Lower leg skin (tissue), 3 donors: ENCODE data around the gene BTBD16.

Experiments used
- POLR2A ChIP-seq, 2 donors: fragments of 450-650 bp; IDR thresholded peaks; one replicate each; pipeline ENCODE4 v1.6.1; 2016 to 2017; ENCODE audit warnings: antibody characterized with exemption in 2 of 2, mild to moderate bottlenecking in 1 of 2, moderate library complexity in 1 of 2
- TF ChIP-seq, protein P1 (sequence below), 3 donors: fragments of 450-650 bp; IDR thresholded peaks; one replicate each; pipeline ENCODE4 v1.5.1; 2016; ENCODE audit warnings: antibody characterized with exemption in 3 of 3, mild to moderate bottlenecking in 3 of 3, moderate library complexity in 2 of 3

DNA sequence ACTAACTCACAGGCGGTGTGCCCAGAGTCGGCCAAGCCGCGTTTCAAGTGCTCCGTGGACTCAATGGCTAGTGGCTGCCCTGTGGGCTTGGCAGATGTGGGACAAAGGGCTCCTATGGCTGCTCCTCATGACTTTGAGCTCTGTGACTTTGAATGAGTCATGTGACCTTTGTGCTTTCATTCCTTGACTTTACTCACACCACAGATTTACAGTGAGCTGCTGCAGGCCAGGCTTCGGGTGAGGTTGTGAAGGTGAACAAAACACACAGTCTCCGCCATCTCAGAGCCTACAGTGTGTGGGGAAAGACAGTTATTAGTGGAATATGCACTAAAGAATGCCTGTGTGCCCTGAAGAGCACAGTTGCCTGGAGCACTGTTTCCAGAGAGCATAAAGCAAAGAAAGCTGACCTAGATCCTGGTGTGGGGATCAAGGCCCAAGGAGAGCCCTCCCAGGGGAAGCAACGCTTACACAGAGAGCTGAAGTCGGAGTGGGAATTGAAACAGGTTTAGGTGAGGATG lies 73.7 kb downstream of the BTBD16 start:
- TF ChIP-seq POLR2A (IDR thresholded peaks at IDR 0.05): no peak
- TF ChIP-seq, protein P1, sequence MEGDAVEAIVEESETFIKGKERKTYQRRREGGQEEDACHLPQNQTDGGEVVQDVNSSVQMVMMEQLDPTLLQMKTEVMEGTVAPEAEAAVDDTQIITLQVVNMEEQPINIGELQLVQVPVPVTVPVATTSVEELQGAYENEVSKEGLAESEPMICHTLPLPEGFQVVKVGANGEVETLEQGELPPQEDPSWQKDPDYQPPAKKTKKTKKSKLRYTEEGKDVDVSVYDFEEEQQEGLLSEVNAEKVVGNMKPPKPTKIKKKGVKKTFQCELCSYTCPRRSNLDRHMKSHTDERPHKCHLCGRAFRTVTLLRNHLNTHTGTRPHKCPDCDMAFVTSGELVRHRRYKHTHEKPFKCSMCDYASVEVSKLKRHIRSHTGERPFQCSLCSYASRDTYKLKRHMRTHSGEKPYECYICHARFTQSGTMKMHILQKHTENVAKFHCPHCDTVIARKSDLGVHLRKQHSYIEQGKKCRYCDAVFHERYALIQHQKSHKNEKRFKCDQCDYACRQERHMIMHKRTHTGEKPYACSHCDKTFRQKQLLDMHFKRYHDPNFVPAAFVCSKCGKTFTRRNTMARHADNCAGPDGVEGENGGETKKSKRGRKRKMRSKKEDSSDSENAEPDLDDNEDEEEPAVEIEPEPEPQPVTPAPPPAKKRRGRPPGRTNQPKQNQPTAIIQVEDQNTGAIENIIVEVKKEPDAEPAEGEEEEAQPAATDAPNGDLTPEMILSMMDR (IDR thresholded peaks at IDR 0.05): no peak
